HEK293T (cell line): ENCODE measurements around the gene SPAG6.

ENCODE experiments used
- BHLHE40 ChIP-seq: fragments of 450-650 bp; IDR thresholded peaks from 2 replicates; pipeline ENCODE4 v1.6.1; 2016; ENCODE audit warnings: mild to moderate bottlenecking, moderate library complexity, borderline replicate concordance
- ELF4 ChIP-seq: fragments of 450-650 bp; IDR thresholded peaks from 2 replicates; pipeline ENCODE4 v1.6.1; 2017; ENCODE audit warnings: antibody characterized with exemption
- FOXK2 ChIP-seq: fragments of 450-650 bp; IDR thresholded peaks from 2 replicates; pipeline ENCODE4 v1.6.1; 2016; ENCODE audit warnings: mild to moderate bottlenecking
- FOXM1 ChIP-seq: fragments of 450-650 bp; IDR thresholded peaks from 2 replicates; pipeline ENCODE4 v1.6.1; 2017; ENCODE audit warnings: mild to moderate bottlenecking, borderline replicate concordance
- SUZ12 ChIP-seq: fragments of 450-650 bp; IDR thresholded peaks from 2 replicates; pipeline ENCODE4 v1.6.1; 2016; ENCODE audit warnings: mild to moderate bottlenecking
- TARDBP ChIP-seq: fragments of 450-650 bp; IDR thresholded peaks from 2 replicates; pipeline ENCODE4 v1.6.1; 2016
- ZNF384 ChIP-seq: fragments of 450-650 bp; IDR thresholded peaks from 2 replicates; pipeline ENCODE4 v1.6.1; 2016

GRCh38 chr10:22445495-22445894 lies 100.2 kb downstream of the SPAG6 start:
- no peak for TF ChIP-seq TARDBP
- no peak for TF ChIP-seq ZNF384
- no peak for TF ChIP-seq BHLHE40
- TF ChIP-seq SUZ12 = no peak
- no peak for TF ChIP-seq FOXK2
- no peak for TF ChIP-seq ELF4
- no peak for TF ChIP-seq FOXM1
